GM19452 (cell line): ENCODE results near the gene TRIM8.
"Not testable (repeated sequence)": the region's sequence is repeated elsewhere in the genome, so short reads cannot be mapped to it uniquely, and the experiment has no call there.

Source experiments
- ATAC-seq: cut with Tn5 transposase; IDR thresholded peaks from one replicate; pipeline ENCODE4 v1.9.1; 2021; ENCODE audit not compliant: unreplicated experiment

TRIM8 gene

GRCh38 chr10:102691285-102692066 is 47.2 kb downstream of the TRIM8 start:
- ATAC-seq = no peak

- not testable (repeated sequence) for ATAC-seq
Measured at GRCh38 chr10:102695401-102695800, 51.1 kb downstream of the TRIM8 start.

DNA sequence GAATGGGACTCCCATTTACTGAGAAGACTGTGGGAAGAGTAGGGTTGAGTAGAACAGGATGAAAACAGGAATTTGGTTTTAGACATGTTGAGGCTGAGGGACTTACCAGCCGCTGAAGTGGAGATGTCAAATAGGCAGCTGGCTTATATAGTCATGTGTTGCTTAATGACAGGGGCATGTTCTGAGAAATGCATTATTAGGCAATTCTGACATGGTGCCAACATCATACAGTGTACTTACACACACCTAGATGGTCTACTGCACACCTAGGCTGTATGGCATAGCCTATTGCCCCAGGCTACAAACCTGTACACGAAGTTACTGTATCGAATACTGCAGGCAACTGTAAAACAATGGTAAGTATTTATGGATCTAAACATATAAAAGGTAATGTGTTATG is 52.5 kb downstream of the TRIM8 start:
- ATAC-seq = no peak

DNA sequence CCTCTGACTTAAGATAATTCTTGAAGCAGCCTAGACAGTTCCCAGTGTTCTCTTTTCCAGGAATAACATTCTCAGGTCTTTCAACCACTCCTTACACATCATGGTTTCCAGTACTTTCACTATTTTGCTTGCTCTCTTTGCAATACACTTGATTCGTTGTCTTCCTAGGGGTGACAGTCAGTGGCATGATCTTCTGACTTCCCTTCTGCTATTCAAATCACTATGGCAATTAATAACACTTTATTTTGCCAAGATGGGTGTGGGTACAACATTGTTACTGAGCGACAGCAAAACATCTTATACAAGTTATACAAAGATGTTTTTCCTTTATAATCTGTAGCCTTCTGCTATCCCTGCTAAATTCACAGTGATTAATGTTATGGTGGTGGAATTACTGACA is 54.6 kb downstream of the TRIM8 start:
- ATAC-seq = no peak

GRCh38 chr10:102701272-102701671 is 57.0 kb downstream of the TRIM8 start:
- no peak for ATAC-seq

GRCh38 chr10:102701796-102702195 is 57.5 kb downstream of the TRIM8 start:
- no peak for ATAC-seq

DNA sequence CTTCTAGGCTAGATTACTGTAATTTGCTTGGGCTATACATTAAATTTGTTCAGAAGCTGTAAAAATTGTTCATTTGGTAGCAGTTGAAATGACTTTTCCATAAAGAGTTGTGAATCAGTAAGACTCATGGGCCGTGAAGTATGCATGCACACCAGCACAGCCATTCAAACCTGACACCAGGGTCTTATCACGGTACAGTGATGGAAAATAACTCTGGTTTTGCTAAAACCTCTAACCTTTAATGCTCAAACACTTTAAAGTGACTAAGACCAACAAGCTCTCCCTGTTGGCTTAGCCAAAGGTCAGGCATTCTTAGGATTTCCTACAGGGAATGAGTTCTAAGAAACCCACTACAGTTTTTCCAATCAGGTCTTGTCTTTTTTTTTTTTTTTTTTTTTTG is 58.5 kb downstream of the TRIM8 start:
- ATAC-seq = no peak

DNA sequence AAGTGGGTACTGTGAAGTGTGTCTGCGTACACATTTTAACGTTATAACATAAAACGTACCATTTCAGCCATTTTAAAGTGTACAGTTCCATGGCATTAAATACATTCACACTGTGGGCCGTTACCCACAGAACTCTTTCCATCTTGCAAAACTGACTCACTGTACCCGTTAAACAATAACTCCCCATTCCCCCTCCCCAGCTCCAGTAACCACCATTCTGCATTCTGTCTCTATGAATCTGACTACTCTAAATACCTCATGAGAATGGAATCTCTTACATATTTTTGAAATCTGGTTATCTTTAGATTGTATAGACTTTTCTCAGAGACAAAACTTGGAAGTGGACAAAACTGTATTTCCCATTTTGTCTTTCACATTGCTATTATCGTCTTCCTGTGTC is 60.6 kb downstream of the TRIM8 start:
- no peak for ATAC-seq

DNA sequence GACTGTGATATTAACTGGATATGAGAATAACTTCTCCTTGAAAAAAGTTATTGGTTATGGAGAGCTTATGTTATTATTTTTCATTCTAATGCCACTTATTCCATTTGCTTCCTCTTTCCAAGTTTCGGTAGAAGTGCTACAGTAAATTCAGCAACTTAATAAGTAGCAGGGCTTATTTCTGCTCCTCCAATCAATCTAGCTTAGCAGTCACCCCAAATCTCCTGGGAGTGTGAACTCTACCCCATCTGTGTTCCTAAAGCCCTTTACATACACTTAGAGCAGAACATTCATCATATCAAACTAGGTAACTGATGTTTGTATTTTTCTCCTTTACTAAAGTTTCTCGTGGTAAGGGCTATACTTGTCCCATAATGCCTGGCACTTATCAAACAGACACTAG is 61.3 kb downstream of the TRIM8 start:
- no peak for ATAC-seq
